ENCODE data around the gene FKBP5.
"Not testable (repeated sequence)": the region's sequence is repeated elsewhere in the genome, so short reads cannot be mapped to it uniquely, and the experiment has no call there.

The FKBP5 gene

GRCh38 chr6:35580836-35581235 is 107.9 kb downstream of the FKBP5 start:
- no peak for DNase-seq

GRCh38 chr6:35576682-35577081 is 112.0 kb downstream of the FKBP5 start:
- DNase-seq, result no peak

GRCh38 chr6:35573495-35574110 is 115.1 kb downstream of the FKBP5 start:
- DNase-seq, result peak; percentile 54

DNA sequence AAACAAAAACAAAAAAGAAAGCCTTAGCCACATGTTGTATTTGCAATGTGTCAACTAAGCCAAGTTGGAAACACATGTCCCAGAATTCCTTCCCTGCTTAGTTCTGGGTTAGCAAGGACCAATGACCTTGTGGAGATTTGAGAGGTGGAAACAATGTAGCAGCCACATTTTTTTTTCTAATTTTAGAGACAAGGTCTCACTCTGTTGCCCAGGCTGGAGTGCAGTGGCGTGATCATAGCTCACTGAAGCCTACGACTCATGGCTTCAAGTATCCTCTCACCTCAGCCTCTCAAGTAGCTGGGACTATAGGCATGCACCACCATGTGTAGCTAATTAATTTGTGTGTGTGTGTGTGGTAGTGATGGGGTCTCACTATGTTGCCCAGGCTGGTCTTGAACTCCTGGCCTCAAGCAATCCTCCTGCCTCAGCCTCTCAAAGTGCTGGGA is 117.8 kb downstream of the FKBP5 start:
- not testable (repeated sequence) for DNase-seq

GRCh38 chr6:35569011-35569461 is 119.7 kb downstream of the FKBP5 start:
- no peak for DNase-seq

DNA sequence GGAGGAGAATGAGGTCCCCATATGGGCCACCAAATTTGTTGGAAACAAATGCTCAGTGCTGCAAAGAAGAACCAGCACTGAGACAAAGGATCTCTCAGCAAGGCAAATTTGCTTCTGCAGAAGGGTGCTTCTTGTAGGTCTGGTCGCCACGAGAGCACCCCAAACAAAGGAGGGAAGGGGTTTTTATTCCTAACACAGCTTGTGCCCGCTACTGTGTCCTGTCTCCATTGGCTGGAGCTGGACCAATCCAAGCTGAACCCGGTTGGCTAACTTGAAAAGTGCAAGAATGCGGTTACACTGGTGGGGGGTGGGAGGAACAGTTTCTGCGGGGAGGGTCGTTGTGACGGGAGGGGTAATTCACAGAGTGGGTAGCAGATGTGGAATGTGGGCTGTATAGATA is 121.9 kb downstream of the FKBP5 start:
- DNase-seq, result no peak

DNA sequence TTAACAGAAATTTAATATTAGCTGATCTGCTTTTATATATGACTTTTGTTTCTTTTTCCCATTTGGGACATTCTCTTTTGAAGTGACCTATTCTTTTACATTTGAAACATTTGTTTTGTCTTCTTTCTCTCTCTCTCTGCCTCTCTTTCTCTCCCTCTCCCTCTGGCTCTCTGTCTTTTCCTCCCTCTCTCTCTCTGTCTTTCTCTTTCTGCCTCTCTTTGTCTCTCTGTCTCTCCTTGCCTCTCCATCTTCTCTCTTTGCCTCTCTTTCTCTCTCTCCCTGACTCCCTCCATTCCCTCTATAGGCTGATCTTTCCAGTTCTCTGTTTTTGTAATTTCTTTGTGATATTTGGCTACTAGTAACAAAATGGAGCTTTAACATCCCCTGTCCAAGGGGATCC is 124.0 kb downstream of the FKBP5 start:
- no peak for DNase-seq

- DNase-seq, result peak; percentile 94
Observed at GRCh38 chr6:35562060-35562459, 126.7 kb downstream of the FKBP5 start.

DNA sequence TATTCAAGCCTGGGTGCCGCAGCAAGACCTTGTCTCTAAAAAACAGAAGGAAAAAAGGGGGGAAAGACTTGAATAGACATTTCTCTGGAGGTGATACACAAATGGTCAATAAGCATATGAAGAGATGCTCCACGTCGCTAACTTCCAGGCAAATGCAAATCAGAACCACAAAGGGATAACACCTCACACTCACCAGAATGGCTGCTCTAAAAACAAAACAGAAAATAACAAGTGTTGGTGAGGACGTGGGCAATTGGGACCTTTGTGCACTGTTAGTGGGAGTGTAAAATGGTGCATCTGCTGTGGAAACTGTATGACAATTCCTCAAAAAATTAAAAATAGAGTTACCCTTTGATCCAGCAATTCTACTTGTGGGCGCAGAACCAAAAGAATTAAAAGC is 127.6 kb downstream of the FKBP5 start:
- DNase-seq, result no peak

DNA sequence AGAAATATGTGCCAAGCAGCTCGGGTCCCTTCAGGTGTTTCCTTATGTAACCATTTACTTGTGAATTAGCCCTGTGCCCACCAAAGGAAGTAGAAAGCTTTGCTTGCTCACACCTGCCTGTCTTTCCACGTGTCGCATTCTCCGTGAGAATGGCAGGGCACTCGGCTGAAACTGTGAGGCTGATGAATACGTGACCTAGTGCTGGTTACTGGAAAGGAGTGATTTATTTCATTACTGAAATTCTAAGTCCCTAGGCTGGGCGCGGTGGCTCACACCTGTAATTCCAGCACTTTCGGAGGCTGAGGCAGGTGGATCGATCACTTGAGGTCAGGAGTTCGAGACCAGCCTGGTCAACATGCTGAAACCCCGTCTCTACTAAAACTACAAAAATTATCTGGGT is 130.1 kb downstream of the FKBP5 start:
- no peak for DNase-seq

GRCh38 chr6:35557239-35557638 is 131.5 kb downstream of the FKBP5 start:
- no peak for DNase-seq

DNA sequence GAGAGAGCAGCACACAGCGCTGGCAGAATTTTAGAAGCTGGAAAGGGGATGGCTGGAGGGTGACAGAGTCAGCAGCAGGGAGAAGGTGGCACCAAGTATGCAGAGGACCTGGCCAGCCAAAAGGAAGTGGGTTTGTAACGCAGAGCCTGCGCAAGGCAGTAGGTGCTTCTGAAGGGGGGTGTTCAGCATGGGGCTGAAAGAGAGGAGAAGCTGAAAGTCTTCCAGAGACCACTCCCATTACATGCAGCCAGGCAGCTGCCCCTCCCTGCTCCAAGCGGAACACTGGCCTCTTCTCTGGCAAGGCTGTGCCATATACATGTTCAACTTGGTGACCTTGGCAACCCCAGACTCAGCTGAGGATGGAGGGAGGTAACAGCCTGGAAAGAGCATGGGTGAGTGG is 133.9 kb downstream of the FKBP5 start:
- no peak for DNase-seq

DNA sequence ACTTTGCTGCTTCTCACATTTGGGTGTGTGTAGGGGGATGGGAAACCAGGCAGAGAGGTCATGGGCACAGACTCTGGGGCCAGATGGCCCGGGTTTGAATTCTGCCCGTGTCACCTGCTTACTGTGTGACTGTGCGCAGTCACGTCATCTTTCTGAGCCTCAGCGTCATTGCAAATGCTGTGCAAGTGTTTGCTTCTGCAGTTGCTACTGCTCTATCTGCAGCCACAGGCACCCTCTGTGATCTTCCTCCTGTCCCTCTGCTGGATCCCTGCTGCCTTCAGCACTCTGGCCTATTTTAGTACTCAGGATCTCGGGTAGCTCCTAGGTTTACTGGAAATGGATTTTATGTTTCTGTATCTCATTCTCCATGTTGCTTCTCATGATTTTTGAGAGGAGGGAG is 135.4 kb downstream of the FKBP5 start:
- no peak for DNase-seq

GRCh38 chr6:35552285-35552917 is 136.3 kb downstream of the FKBP5 start:
- no peak for DNase-seq

DNA sequence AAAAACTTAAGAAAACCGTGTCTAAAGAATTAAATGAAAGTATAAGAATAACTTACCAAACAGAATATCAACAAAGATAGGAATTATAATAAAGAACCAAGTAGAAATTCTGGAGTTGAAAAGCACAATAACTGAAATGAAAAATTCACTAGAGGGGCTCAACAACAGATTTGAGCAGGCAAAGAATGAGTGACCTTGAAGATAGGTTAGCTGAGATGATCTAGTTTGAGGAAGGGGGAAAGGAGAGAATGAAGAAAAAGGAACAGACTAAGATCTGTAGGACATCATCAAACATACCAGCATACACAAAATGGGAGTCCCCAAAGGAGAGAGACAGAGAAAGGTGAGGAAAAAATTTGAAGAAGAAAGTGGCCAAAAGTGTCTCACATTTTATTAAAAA is 138.3 kb downstream of the FKBP5 start:
- no peak for DNase-seq

DNA sequence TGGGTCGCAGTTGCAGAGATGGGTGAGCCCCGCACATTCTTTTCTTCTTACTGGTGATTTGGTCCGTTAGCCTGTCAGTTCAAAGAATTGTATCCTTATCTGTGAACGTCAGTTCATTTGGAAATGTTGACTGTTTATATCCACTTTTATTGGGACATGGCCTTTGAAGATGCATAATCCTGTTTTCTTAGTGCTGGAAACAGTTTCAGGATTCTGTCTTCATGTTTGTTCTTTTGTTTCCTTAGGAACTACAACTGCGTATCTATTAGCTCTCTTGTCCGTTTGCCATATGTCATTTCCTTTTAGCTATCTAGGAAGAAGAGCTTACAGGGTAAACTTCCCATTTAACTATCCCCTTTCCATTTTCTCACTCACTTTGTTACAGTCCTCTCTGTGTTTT is 141.0 kb downstream of the FKBP5 start:
- no peak for DNase-seq

- peak; percentile 25 for DNase-seq
Observed at GRCh38 chr6:35544769-35545361, 143.8 kb downstream of the FKBP5 start.

DNA sequence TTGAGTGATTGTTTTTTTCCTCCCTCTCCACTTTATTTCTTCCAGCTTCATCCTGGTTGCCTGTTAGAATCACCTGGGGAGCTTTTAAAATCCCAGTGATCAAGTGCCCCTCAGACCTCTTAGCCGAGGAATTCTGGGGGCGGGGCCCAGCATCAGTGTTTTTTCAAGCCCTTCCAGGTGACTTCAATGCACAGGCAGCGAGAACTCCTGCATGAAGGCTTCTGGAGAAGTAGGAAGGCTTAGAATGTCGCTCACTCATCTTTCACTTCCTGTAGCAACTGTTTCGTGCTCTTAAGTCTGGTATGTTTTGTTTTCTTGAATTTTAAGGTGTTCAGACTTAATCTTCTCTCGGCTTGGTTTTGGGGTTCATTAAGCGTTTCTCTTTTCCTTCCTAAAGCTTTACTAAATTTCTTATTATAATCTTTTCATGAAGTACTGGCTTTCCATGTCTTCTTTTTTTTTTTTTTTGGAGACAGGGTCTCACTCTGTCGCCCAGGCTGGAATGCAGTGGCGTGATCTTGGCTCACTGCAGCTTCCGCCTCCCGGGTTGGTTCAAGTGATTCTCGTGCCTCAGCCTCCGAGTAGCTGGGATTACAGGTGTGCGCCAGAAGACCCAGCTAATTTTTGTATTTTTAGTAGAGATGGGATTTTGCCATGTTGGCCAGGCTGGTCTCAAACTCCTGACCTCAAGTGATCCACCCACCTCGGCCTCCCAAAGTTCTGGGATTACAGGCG is 145.1 kb downstream of the FKBP5 start:
- peak; percentile 86 for DNase-seq

DNA sequence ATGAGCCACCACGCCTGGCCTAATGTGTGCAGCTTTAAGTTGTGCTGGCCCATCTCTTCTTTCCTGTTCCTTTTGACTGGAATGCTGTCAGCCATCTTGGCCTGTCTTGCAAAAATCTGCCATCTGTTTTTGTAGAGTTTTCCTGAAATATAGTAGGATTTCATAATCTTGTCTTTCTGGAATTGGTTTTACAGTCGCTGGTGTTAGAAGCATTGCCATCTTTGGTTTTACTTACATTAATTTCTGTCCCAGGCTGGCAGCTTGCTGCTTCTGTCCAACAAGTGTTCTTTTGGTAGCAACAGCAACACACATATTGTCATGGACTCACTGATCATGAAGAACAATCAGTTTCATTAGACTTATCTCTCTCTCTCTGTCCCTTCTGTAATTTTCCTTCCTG is 146.9 kb downstream of the FKBP5 start:
- DNase-seq, result no peak

DNA sequence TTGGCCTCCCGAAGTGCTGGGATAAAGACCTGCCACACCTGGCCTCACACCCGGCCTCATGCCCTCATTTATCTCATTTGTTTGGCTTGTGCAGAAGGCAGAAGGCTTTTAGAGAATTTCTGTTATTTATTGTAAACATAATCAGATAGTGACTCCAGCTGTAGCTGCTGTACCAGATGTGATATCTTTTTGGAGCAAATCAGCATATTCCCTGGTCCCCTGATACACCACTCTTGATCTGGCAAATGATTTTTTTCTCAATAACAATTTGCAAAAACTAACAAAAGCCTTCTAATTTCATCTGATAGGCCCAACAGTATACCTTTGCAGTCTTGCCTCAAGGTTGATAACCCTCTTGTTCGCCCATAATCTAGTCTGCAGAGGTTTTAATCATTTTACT is 149.5 kb downstream of the FKBP5 start:
- no peak for DNase-seq

GRCh38 chr6:35535847-35536246 is 152.9 kb downstream of the FKBP5 start:
- not testable (repeated sequence) for DNase-seq

DNA sequence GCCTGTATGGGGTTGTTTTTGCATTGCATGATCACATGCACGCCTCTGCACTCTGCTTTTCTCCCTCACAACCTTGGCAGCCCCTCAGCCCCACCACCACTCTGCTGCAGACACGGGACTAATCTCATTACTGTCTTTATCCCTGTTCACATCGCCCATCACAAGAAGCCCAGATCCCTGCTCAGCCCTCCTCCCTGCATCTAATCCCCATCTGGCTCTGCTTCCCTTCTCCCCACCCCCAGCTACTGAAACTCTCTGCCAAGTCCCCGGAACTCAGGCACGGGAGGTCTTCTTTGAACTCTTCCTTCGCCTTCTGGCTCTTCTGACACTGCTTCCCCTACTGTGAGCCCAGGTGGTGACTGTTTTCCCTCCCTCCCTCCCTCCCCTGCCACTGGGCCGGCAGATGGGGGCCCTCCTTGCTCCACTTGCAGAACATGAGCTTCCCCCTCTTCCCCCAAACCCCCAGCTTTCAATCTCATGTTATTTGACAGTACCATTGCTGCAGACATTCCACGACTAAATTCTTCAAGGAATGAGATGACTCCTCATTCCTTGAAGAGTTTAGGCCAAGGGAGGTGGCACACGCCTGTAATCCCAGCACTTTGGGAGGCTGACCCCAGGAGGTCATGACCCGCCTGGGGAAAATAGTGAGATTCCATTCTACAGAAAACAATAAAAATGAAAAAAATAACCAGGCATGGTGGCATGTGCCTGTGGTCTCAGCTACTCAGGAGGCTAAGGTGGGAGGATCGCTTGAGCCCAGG is 154.1 kb downstream of the FKBP5 start:
- DNase-seq, result no peak

DNA sequence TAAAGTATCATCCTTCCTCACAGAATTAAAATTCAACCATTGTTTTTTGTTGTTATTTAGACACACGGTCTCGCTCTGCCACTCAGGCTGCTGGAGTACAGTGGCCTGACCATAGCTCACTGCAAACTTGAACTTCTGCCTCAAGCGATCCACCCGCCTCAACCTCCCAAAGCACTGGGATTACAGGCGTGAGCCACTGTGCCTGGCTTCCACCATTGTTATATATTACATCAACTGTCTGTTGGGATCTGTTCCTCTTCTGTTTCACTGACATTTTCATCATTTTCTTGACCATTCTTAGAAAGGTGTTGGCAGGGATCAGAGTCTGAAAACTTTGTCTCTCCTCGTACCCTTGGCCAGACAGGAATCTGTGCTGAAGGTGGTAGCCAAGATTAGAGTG is 154.7 kb downstream of the FKBP5 start:
- DNase-seq, result no peak
